NCI-H748 (cell line): ENCODE measurements around the gene SEC14L3.
"Not testable (repeated sequence)": the region's sequence is repeated elsewhere in the genome, so short reads cannot be mapped to it uniquely, and the experiment has no call there.

Experiments
- DNase-seq: peaks from one replicate; lab custom pipeline; 2025; ENCODE audit not compliant: unreplicated experiment; lab: John Stamatoyannopoulos, UW

Gene SEC14L3

GRCh38 chr22:30486118-30486517 is 14.3 kb upstream of the SEC14L3 start:
- no peak for DNase-seq

- peak; percentile 31 for DNase-seq
These were observed 13.7 kb upstream of the SEC14L3 start for GRCh38 chr22:30485362-30485988.

- DNase-seq, result no peak
These were observed 11.4 kb upstream of the SEC14L3 start for GRCh38 chr22:30483169-30483568.

- no peak for DNase-seq
These were observed 9.9 kb upstream of the SEC14L3 start for GRCh38 chr22:30481711-30482110.

GRCh38 chr22:30479981-30480380 is 8.2 kb upstream of the SEC14L3 start:
- no peak for DNase-seq

GRCh38 chr22:30474683-30475424 is 3.0 kb upstream of the SEC14L3 start:
- peak; percentile 78 for DNase-seq

- no peak for DNase-seq
These were observed 2.3 kb upstream of the SEC14L3 start for GRCh38 chr22:30474121-30474520.

- no peak for DNase-seq
These were observed 1.3 kb upstream of the SEC14L3 start for GRCh38 chr22:30472994-30473720.

- DNase-seq, result no peak
These were observed 1.2 kb downstream of the SEC14L3 start for GRCh38 chr22:30470655-30471054.

GRCh38 chr22:30469165-30469564 is 2.7 kb downstream of the SEC14L3 start:
- no peak for DNase-seq

GRCh38 chr22:30460555-30460954 is 11.3 kb downstream of the SEC14L3 start:
- DNase-seq, result not testable (repeated sequence)

GRCh38 chr22:30460147-30460546 is 11.7 kb downstream of the SEC14L3 start:
- DNase-seq, result peak; percentile 6

- no peak for DNase-seq
These were observed 12.4 kb downstream of the SEC14L3 start for GRCh38 chr22:30459181-30460052.

- DNase-seq, result no peak
These were observed 13.8 kb downstream of the SEC14L3 start for GRCh38 chr22:30457981-30458380.

- no peak for DNase-seq
These were observed 16.6 kb downstream of the SEC14L3 start for GRCh38 chr22:30455075-30455840.

GRCh38 chr22:30453731-30454510 is 17.9 kb downstream of the SEC14L3 start:
- DNase-seq, result peak; percentile 14

- DNase-seq, result no peak
These were observed 19.0 kb downstream of the SEC14L3 start for GRCh38 chr22:30452861-30453260.

GRCh38 chr22:30451488-30451887 is 20.3 kb downstream of the SEC14L3 start:
- not testable (repeated sequence) for DNase-seq

GRCh38 chr22:30447656-30448055 is 24.2 kb downstream of the SEC14L3 start:
- DNase-seq, result no peak
